ENCODE data around the gene SLC30A10. TPM values are rescaled to one million over a fixed set of nuclear protein-coding genes. Genes with fewer than 3 reads are reported as not detected.
"Not testable (repeated sequence)": the region's sequence is repeated elsewhere in the genome, so short reads cannot be mapped to it uniquely, and the experiment has no call there.

SLC30A10 gene
- total RNA-seq, 1 experiment from 2014 or later = 0.09 TPM

GRCh38 chr1:219891846-219892245 lies 36.5 kb downstream of the SLC30A10 start:
- not testable (repeated sequence) for H2BK12ac ChIP-seq (ENCODE audit: insufficient read length, low read depth, low read length); H3K56ac ChIP-seq (ENCODE audit: insufficient read length, low read depth, low read length); H2BK15ac ChIP-seq (ENCODE audit: low read depth, low read length); H3K4me3 Mint-ChIP-seq; H3K9ac ChIP-seq (ENCODE audit: extremely low read depth, insufficient read length, low read length); H3K14ac ChIP-seq (ENCODE audit: insufficient read depth, low read length); H2AFZ ChIP-seq (ENCODE audit: low read length); H3K27ac ChIP-seq (ENCODE audit: insufficient read length, low read depth, low read length); H3K36me3 Mint-ChIP-seq (ENCODE audit: insufficient read depth in 1 of 3, low read depth in 3 of 3); H3K79me2 ChIP-seq (ENCODE audit: insufficient read depth, low read length); H3K9me3 Mint-ChIP-seq; H2AK5ac ChIP-seq (ENCODE audit: insufficient read length, low read length); H3T11ph ChIP-seq (ENCODE audit: low read length); H4K5ac ChIP-seq (ENCODE audit: insufficient read length, low read depth, low read length); DNase-seq; H2BK120ac ChIP-seq (ENCODE audit: low read depth, low read length, poor library complexity, severe bottlenecking); H4K91ac ChIP-seq (ENCODE audit: insufficient read length, low read depth, low read length); H3K4me1 ChIP-seq (ENCODE audit: insufficient read depth, low read length); H3K23me2 ChIP-seq (ENCODE audit: insufficient read length, low read depth, low read length, poor library complexity, severe bottlenecking); H3K9me3 ChIP-seq (ENCODE audit: control insufficient read depth, low read depth, low read length); H2BK20ac ChIP-seq (ENCODE audit: low read depth, low read length, poor library complexity, severe bottlenecking); H3K4ac ChIP-seq (ENCODE audit: low read depth, low read length); H3K27me3 Mint-ChIP-seq (ENCODE audit: low read depth); H4K20me1 ChIP-seq (ENCODE audit: control insufficient read depth, insufficient read depth, insufficient read length); H4K8ac ChIP-seq (replicated peaks; ENCODE audit: insufficient read length, low read depth, low read length); H3K27me3 ChIP-seq (ENCODE audit: insufficient read depth, low read length); H3K23ac ChIP-seq (ENCODE audit: insufficient read length, low read depth, low read length); H3K18ac ChIP-seq (ENCODE audit: insufficient read length, low read depth, low read length); H3K27ac Mint-ChIP-seq; H3K4me2 ChIP-seq (ENCODE audit: insufficient read depth, insufficient read length, low read length); H3K79me1 ChIP-seq (ENCODE audit: insufficient read depth, low read depth, low read length, poor library complexity, severe bottlenecking); H2BK5ac ChIP-seq (ENCODE audit: insufficient read length, low read length)
- peaks cover 12 to 14% of the 10 kb centered on the region in 2 experiments for H3K4me1 Mint-ChIP-seq
- no CpG with 5 or more reads among the region's 4 CpGs for WGBS (ENCODE audit: extremely low coverage, insufficient read length, low lambda C conversion rate)

GRCh38 chr1:219888667-219889066 lies 39.7 kb downstream of the SLC30A10 start:
- not testable (repeated sequence) for H3K79me2 ChIP-seq (ENCODE audit: insufficient read depth, low read length); H3K56ac ChIP-seq (ENCODE audit: insufficient read length, low read depth, low read length); H3K4me1 Mint-ChIP-seq; H2BK5ac ChIP-seq (ENCODE audit: insufficient read length, low read length); H3K4ac ChIP-seq (ENCODE audit: low read depth, low read length); H3K36me3 Mint-ChIP-seq (ENCODE audit: insufficient read depth in 1 of 3, low read depth in 3 of 3); H3K4me1 ChIP-seq (ENCODE audit: insufficient read depth, low read length); H3K27me3 Mint-ChIP-seq (ENCODE audit: low read depth); H2AFZ ChIP-seq (ENCODE audit: low read length); H3K18ac ChIP-seq (ENCODE audit: insufficient read length, low read depth, low read length); DNase-seq; H2BK12ac ChIP-seq (ENCODE audit: insufficient read length, low read depth, low read length); H2AK5ac ChIP-seq (ENCODE audit: insufficient read length, low read length); H3K27me3 ChIP-seq (ENCODE audit: insufficient read depth, low read length); H2BK120ac ChIP-seq (ENCODE audit: low read depth, low read length, poor library complexity, severe bottlenecking); H4K8ac ChIP-seq (replicated peaks; ENCODE audit: insufficient read length, low read depth, low read length); H3T11ph ChIP-seq (ENCODE audit: low read length); H3K9me3 ChIP-seq (ENCODE audit: control insufficient read depth, low read depth, low read length); H3K4me3 Mint-ChIP-seq; H2BK15ac ChIP-seq (ENCODE audit: low read depth, low read length); H2BK20ac ChIP-seq (ENCODE audit: low read depth, low read length, poor library complexity, severe bottlenecking); H3K14ac ChIP-seq (ENCODE audit: insufficient read depth, low read length); H3K4me2 ChIP-seq (ENCODE audit: insufficient read depth, insufficient read length, low read length); H3K27ac ChIP-seq (ENCODE audit: insufficient read length, low read depth, low read length); H3K23me2 ChIP-seq (ENCODE audit: insufficient read length, low read depth, low read length, poor library complexity, severe bottlenecking); H4K5ac ChIP-seq (ENCODE audit: insufficient read length, low read depth, low read length); H4K20me1 ChIP-seq (ENCODE audit: control insufficient read depth, insufficient read depth, insufficient read length); H3K79me1 ChIP-seq (ENCODE audit: insufficient read depth, low read depth, low read length, poor library complexity, severe bottlenecking); H3K23ac ChIP-seq (ENCODE audit: insufficient read length, low read depth, low read length); H3K9ac ChIP-seq (ENCODE audit: extremely low read depth, insufficient read length, low read length); H3K27ac Mint-ChIP-seq; H4K91ac ChIP-seq (ENCODE audit: insufficient read length, low read depth, low read length)
- peaks cover 10 to 13% of the 10 kb centered on the region in 2 experiments for H3K9me3 Mint-ChIP-seq
- no CpG with 5 or more reads among the region's 4 CpGs for WGBS (ENCODE audit: extremely low coverage, insufficient read length, low lambda C conversion rate)
